ENCODE results near the gene ATP2C2. TPM values are rescaled to one million over a fixed set of nuclear protein-coding genes. Genes with fewer than 3 reads are reported as not detected.

The ATP2C2 gene
- total and polyA plus RNA-seq, 2 of the 8 experiments (the other 6 are each of a cell fraction or from before 2014, with no cell fraction given): 1.2 to 2.8 TPM

DNA sequence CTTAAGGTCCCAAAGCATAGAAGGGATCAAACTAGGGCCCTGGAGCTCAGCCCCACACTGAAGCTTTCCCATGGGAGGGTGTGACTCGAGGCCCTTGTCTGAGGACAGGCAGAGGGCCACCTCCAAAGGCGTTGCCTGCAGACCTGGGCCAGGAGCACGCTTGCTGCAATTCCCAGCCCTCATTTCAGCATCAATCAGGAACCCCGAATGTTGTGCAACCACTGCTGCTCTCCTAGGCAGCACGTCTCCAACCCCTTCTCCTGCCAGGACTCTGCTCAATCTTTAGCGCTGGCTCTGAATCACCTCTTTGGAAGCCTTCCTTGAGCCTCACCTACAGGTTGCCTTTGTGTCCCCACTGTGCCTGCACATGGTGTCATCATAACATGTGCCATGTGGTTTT, 14.0 kb upstream of the ATP2C2 start:
- Histone ChIP-seq H4K20me1 (replicated peaks in 1 of 2; ENCODE audit: control insufficient read depth in 1 of 2, insufficient read depth in 2 of 2, low read length in 2 of 2) (no peaks in the 10 kb centered on the region), H3K9ac (replicated peaks in 1 of 4; ENCODE audit: extremely low read depth in 1 of 4, low read depth in 3 of 4, low read length in 3 of 4) (no peak overlapping the region), H2AFZ (ENCODE audit: low read length) (no peak overlapping the region), H4K5ac (ENCODE audit: insufficient read length, low read depth, low read length) (no peak overlapping the region), H3K27ac (ENCODE audit: low read depth, low read length) (no peak overlapping the region), H3K4ac (replicated peaks; ENCODE audit: insufficient read length, low read depth, low read length) (no peak overlapping the region), H3K9me3 (ENCODE audit: insufficient read depth in 2 of 2, low read depth in 1 of 2, low read length in 1 of 2) (no peaks in the 10 kb centered on the region), H2BK12ac (ENCODE audit: low read depth, low read length) (no peak overlapping the region), H3K56ac (replicated peaks; ENCODE audit: insufficient read length, low read depth, low read length) (no peak overlapping the region), H3K79me2 (ENCODE audit: control insufficient read depth in 1 of 2, insufficient read depth in 2 of 2, low read length in 2 of 2) (no peaks in the 10 kb centered on the region), H3K4me3 (ENCODE audit: extremely low read depth in 1 of 4, insufficient read depth in 2 of 4, low read depth in 3 of 4, low read length in 4 of 4) (no peak overlapping the region), H2BK15ac (ENCODE audit: low read length) (no peak overlapping the region), H4K8ac (ENCODE audit: extremely low read depth, insufficient read depth, low read length) (no peak overlapping the region), H3K36me3 (ENCODE audit: control insufficient read depth in 2 of 4, insufficient read depth in 4 of 4, low read length in 3 of 4) (no peaks in the 10 kb centered on the region), H2BK5ac (ENCODE audit: low read depth, low read length) (no peak overlapping the region), H3K18ac (ENCODE audit: extremely low read depth, low read length) (no peak overlapping the region), H3K23ac (ENCODE audit: insufficient read length) (no peak overlapping the region), H3K4me1 (replicated peaks in 1 of 4; ENCODE audit: control insufficient read depth in 3 of 4, insufficient read depth in 4 of 4, low read length in 3 of 4) (peaks cover 0 to 3% (median 1%) of the 10 kb centered on the region in 4 experiments; a peak in 1 of 7 replicates), H2BK120ac (replicated peaks; ENCODE audit: low read depth, low read length) (no peak overlapping the region), H4K91ac (replicated peaks; ENCODE audit: insufficient read length, low read length) (no peak overlapping the region), H3K79me1 (ENCODE audit: low read depth, low read length) (no peaks in the 10 kb centered on the region), H3K23me2 (ENCODE audit: low read depth, low read length) (peaks cover 5% of the 10 kb centered on the region; the same call in 1 of the 2 replicates), H3K27me3 (replicated peaks in 1 of 4; ENCODE audit: control insufficient read depth in 3 of 4, extremely low read depth in 1 of 4, insufficient read depth in 3 of 4, low read length in 3 of 4) (no peaks in the 10 kb centered on the region), H2AK5ac (ENCODE audit: low read depth, low read length) (no peak overlapping the region), H2BK20ac (ENCODE audit: low read length) (no peak overlapping the region), H3K4me2 (ENCODE audit: insufficient read depth in 1 of 2, low read depth in 2 of 2, low read length in 2 of 2) (no peak overlapping the region), H3K14ac (ENCODE audit: insufficient read length) (no peak overlapping the region)
- no peak for DNase-seq (ENCODE audit: low read depth in 1 of 2, low spot score in 2 of 2)
- CTCF ChIA-PET (ENCODE audit: partially characterized antibody): interaction anchor here (0.6 kb wide), 1 partner anchor 142 kb away, joined by 3 read pairs; no protein-coding TSS in a partner anchor
- no peak for FAIRE-seq
- POLR2A ChIA-PET (ENCODE audit: partially characterized antibody): no interaction called here
- WGBS, 2 experiments (ENCODE audit: extremely low coverage in 1 of 2, insufficient coverage in 1 of 2, insufficient read length in 1 of 2, insufficient replicate concordance in 2 of 2, low coverage in 1 of 2, low lambda C conversion rate in 2 of 2, missing lambda C conversion rate in 1 of 2): 93% methylated on average over 6 of the region's 6 CpGs; no CpG with 5 or more reads in 1 of the 2 experiments
- TF ChIP-seq CBX5 (IDR thresholded peaks at IDR 0.05; ENCODE audit: low read depth, low read length) (no peak), ASH2L (IDR thresholded peaks at IDR 0.05; ENCODE audit: low read length) (no peak), TCF12 (IDR thresholded peaks at IDR 0.05; ENCODE audit: low read depth, low read length) (no peak), RXRA (IDR thresholded peaks at IDR 0.05; ENCODE audit: insufficient read depth, low read depth, low read length) (no peak), CEBPB (IDR thresholded peaks at IDR 0.05; ENCODE audit: low read depth, low read length) (no peak), EGR1 (IDR thresholded peaks at IDR 0.05; ENCODE audit: borderline replicate concordance, low read depth, low read length) (no peak), POLR2A (IDR thresholded peaks at IDR 0.05; ENCODE audit: control extremely low read depth in 1 of 2, low read depth in 2 of 2, low read length in 2 of 2) (no peak)

Data from H1 (cell line).